ENCODE measurements around the gene ARHGAP29. TPM values are rescaled to one million over a fixed set of nuclear protein-coding genes. Genes with fewer than 3 reads are reported as not detected.

The ARHGAP29 gene
- total and polyA plus RNA-seq, 7 donors, result 1.2 to 48.2 (median 23.2) TPM

- WGBS, 2 donors, result 89 to 91% methylated on average over 5 of the region's 5 CpGs
- Histone ChIP-seq H3K4me3 (no peak overlapping the region), H3K27ac (no peak overlapping the region), H3K27me3 (no peaks in the 10 kb centered on the region), H3K4me1 (no peaks in the 10 kb centered on the region), H3K9me3 (peaks cover 0 to 2% (median under 1%) of the 10 kb centered on the region in 4 donors), H3K36me3 (no peaks in the 10 kb centered on the region)
- DNase-seq, result no peak
- TF ChIP-seq POLR2A (IDR thresholded peaks at IDR 0.05) (no peak), POLR2AphosphoS5 (IDR thresholded peaks at IDR 0.05) (no peak), EP300 (IDR thresholded peaks at IDR 0.05) (no peak), CTCF (IDR thresholded peaks at IDR 0.05) (no peak)
- intact Hi-C loops (cut with DNase I), result no loop called here
Observed at GRCh38 chr1:94132111-94132510, 105.3 kb downstream of the ARHGAP29 start.

- Histone ChIP-seq H3K9me3 (peaks cover 0 to 2% (median under 1%) of the 10 kb centered on the region in 4 donors), H3K4me3 (no peak overlapping the region), H3K27me3 (no peaks in the 10 kb centered on the region), H3K27ac (no peak overlapping the region), H3K4me1 (no peaks in the 10 kb centered on the region), H3K36me3 (no peaks in the 10 kb centered on the region)
- no peak for DNase-seq
- WGBS, 2 donors, result 79% methylated on average over 8 of the region's 8 CpGs
- intact Hi-C loops (cut with DNase I), result no loop called here
- TF ChIP-seq POLR2A (IDR thresholded peaks at IDR 0.05), result no peak
- TF ChIP-seq CTCF (IDR thresholded peaks at IDR 0.05), result no peak
- no peak for TF ChIP-seq POLR2AphosphoS5 (IDR thresholded peaks at IDR 0.05)
- TF ChIP-seq EP300 (IDR thresholded peaks at IDR 0.05), result no peak
Observed at GRCh38 chr1:94130851-94131595, 106.4 kb downstream of the ARHGAP29 start.

- intact Hi-C loops (cut with DNase I), result no loop called here
- no peaks in the 10 kb centered on the region for H3K9me3 ChIP-seq
- no peaks in the 10 kb centered on the region for H3K36me3 ChIP-seq
- H3K27me3 ChIP-seq, result no peaks in the 10 kb centered on the region
- H3K4me1 ChIP-seq, result no peaks in the 10 kb centered on the region
- 83 to 84% methylated on average over 3 of the region's 3 CpGs for WGBS, 2 donors
- no peak overlapping the region for H3K4me3 ChIP-seq
- DNase-seq, result no peak
- H3K27ac ChIP-seq, result no peak overlapping the region
- no peak for TF ChIP-seq CTCF (IDR thresholded peaks at IDR 0.05)
Observed at GRCh38 chr1:94126651-94127050, 110.7 kb downstream of the ARHGAP29 start.

GRCh38 chr1:94125551-94126514 lies 111.6 kb downstream of the ARHGAP29 start:
- Histone ChIP-seq H3K36me3 (no peaks in the 10 kb centered on the region), H3K9me3 (no peaks in the 10 kb centered on the region), H3K4me3 (no peak overlapping the region), H3K27ac (no peak overlapping the region), H3K27me3 (no peaks in the 10 kb centered on the region), H3K4me1 (no peaks in the 10 kb centered on the region)
- no peak for DNase-seq
- 47 to 65% methylated on average over 6 of the region's 6 CpGs for WGBS, 2 donors
- intact Hi-C loops (cut with DNase I), result no loop called here
- no peak for TF ChIP-seq EP300 (IDR thresholded peaks at IDR 0.05)
- no peak for TF ChIP-seq CTCF (IDR thresholded peaks at IDR 0.05)

Data from sigmoid colon (tissue), 7 donors.